Measurements from ENCODE around the gene PGAP1.

PGAP1 gene

GRCh38 chr2:196968516-196968915, 42.0 kb upstream of the PGAP1 start:
- no peak for TF ChIP-seq TAF1 (IDR thresholded peaks at IDR 0.05; ENCODE audit: borderline replicate concordance, insufficient read depth, low read length)
- TF ChIP-seq POLR2AphosphoS5 (IDR thresholded peaks at IDR 0.05; ENCODE audit: low read depth, low read length): no peak
- TF ChIP-seq FOXP2 (optimal IDR thresholded peaks at IDR 0.05; ENCODE audit: borderline replicate concordance, extremely low read depth, extremely low read length, insufficient read depth): no peak
- no peak for TF ChIP-seq REST (IDR thresholded peaks at IDR 0.05; ENCODE audit: insufficient read depth in 1 of 2, low read depth in 2 of 2, low read length in 2 of 2)
- TF ChIP-seq SIN3A (IDR thresholded peaks at IDR 0.05; ENCODE audit: borderline replicate concordance, insufficient read depth, low read length): no peak

GRCh38 chr2:196967775-196968174, 41.3 kb upstream of the PGAP1 start:
- TF ChIP-seq SIN3A (IDR thresholded peaks at IDR 0.05; ENCODE audit: borderline replicate concordance, insufficient read depth, low read length) (no peak), REST (IDR thresholded peaks at IDR 0.05; ENCODE audit: insufficient read depth in 1 of 2, low read depth in 2 of 2, low read length in 2 of 2) (no peak), TAF1 (IDR thresholded peaks at IDR 0.05; ENCODE audit: borderline replicate concordance, insufficient read depth, low read length) (no peak), POLR2AphosphoS5 (IDR thresholded peaks at IDR 0.05; ENCODE audit: low read depth, low read length) (no peak), FOXP2 (optimal IDR thresholded peaks at IDR 0.05; ENCODE audit: borderline replicate concordance, extremely low read depth, extremely low read length, insufficient read depth) (no peak)

GRCh38 chr2:196967116-196967515, 40.6 kb upstream of the PGAP1 start:
- TF ChIP-seq TAF1 (IDR thresholded peaks at IDR 0.05; ENCODE audit: borderline replicate concordance, insufficient read depth, low read length) (no peak), SIN3A (IDR thresholded peaks at IDR 0.05; ENCODE audit: borderline replicate concordance, insufficient read depth, low read length) (peak; percentile 46; the same call in 1 of the 2 replicates), FOXP2 (optimal IDR thresholded peaks at IDR 0.05; ENCODE audit: borderline replicate concordance, extremely low read depth, extremely low read length, insufficient read depth) (no peak), POLR2AphosphoS5 (IDR thresholded peaks at IDR 0.05; ENCODE audit: low read depth, low read length) (no peak), REST (IDR thresholded peaks at IDR 0.05; ENCODE audit: insufficient read depth in 1 of 2, low read depth in 2 of 2, low read length in 2 of 2) (peak in 1 of 2 experiments; percentile 58; a peak in 2 of 4 replicates)

GRCh38 chr2:196966061-196966460, 39.6 kb upstream of the PGAP1 start:
- no peak for TF ChIP-seq TAF1 (IDR thresholded peaks at IDR 0.05; ENCODE audit: borderline replicate concordance, insufficient read depth, low read length)
- no peak for TF ChIP-seq FOXP2 (optimal IDR thresholded peaks at IDR 0.05; ENCODE audit: borderline replicate concordance, extremely low read depth, extremely low read length, insufficient read depth)

- no peak for TF ChIP-seq SIN3A (IDR thresholded peaks at IDR 0.05; ENCODE audit: borderline replicate concordance, insufficient read depth, low read length)
- TF ChIP-seq TAF1 (IDR thresholded peaks at IDR 0.05; ENCODE audit: borderline replicate concordance, insufficient read depth, low read length): no peak
- no peak for TF ChIP-seq POLR2AphosphoS5 (IDR thresholded peaks at IDR 0.05; ENCODE audit: low read depth, low read length)
- no peak for TF ChIP-seq REST (IDR thresholded peaks at IDR 0.05; ENCODE audit: insufficient read depth in 1 of 2, low read depth in 2 of 2, low read length in 2 of 2)
- TF ChIP-seq FOXP2 (optimal IDR thresholded peaks at IDR 0.05; ENCODE audit: borderline replicate concordance, extremely low read depth, extremely low read length, insufficient read depth): no peak
These were observed 39.1 kb upstream of the PGAP1 start for GRCh38 chr2:196965651-196966050.
